ENCODE data around the gene MSI2.

MSI2 gene

GRCh38 chr17:57545731-57546342, 289.5 kb downstream of the MSI2 start:
- TF ChIP-seq JUND (IDR thresholded peaks at IDR 0.05; ENCODE audit: low read depth) = no peak
- in situ Hi-C loops (cut with HindIII; ENCODE audit: low pct_unique_long_range_greater_than_20kb, low sequenced_read_pairs) = no loop called here
- DNase-seq (ENCODE audit: low read depth in 1 of 2, low spot score in 1 of 2) = no peak

- DNase-seq (ENCODE audit: low read depth in 1 of 2, low spot score in 1 of 2) = no peak
- in situ Hi-C loops (cut with HindIII; ENCODE audit: low pct_unique_long_range_greater_than_20kb, low sequenced_read_pairs) = no loop called here
- TF ChIP-seq JUND (IDR thresholded peaks at IDR 0.05; ENCODE audit: low read depth) = no peak
Measured at GRCh38 chr17:57548421-57549410, 292.4 kb downstream of the MSI2 start.

GRCh38 chr17:57549468-57549867, 293.1 kb downstream of the MSI2 start:
- in situ Hi-C loops (cut with HindIII; ENCODE audit: low pct_unique_long_range_greater_than_20kb, low sequenced_read_pairs) = no loop called here
- TF ChIP-seq JUND (IDR thresholded peaks at IDR 0.05; ENCODE audit: low read depth) = no peak
- no peak for DNase-seq (ENCODE audit: low read depth in 1 of 2, low spot score in 1 of 2)

GRCh38 chr17:57550016-57550415, 293.7 kb downstream of the MSI2 start:
- TF ChIP-seq JUND (IDR thresholded peaks at IDR 0.05; ENCODE audit: low read depth) = no peak
- in situ Hi-C loops (cut with HindIII; ENCODE audit: low pct_unique_long_range_greater_than_20kb, low sequenced_read_pairs) = no loop called here
- no peak for DNase-seq (ENCODE audit: low read depth in 1 of 2, low spot score in 1 of 2)

GRCh38 chr17:57550668-57551315, 294.5 kb downstream of the MSI2 start:
- in situ Hi-C loops (cut with HindIII; ENCODE audit: low pct_unique_long_range_greater_than_20kb, low sequenced_read_pairs) = no loop called here
- DNase-seq (ENCODE audit: low read depth in 1 of 2, low spot score in 1 of 2) = no peak

GRCh38 chr17:57551321-57552079, 295.2 kb downstream of the MSI2 start:
- in situ Hi-C loops (cut with HindIII; ENCODE audit: low pct_unique_long_range_greater_than_20kb, low sequenced_read_pairs) = no loop called here
- no peak for TF ChIP-seq JUND (IDR thresholded peaks at IDR 0.05; ENCODE audit: low read depth)
- no peak for DNase-seq (ENCODE audit: low read depth in 1 of 2, low spot score in 1 of 2)

More at GRCh38 chr17:57550668-57551315, 294.5 kb downstream of the MSI2 start:
- TF ChIP-seq JUND (IDR thresholded peaks at IDR 0.05; ENCODE audit: low read depth) = no peak

GRCh38 chr17:57552114-57552624, 295.8 kb downstream of the MSI2 start:
- TF ChIP-seq JUND (IDR thresholded peaks at IDR 0.05; ENCODE audit: low read depth) = no peak
- in situ Hi-C loops (cut with HindIII; ENCODE audit: low pct_unique_long_range_greater_than_20kb, low sequenced_read_pairs) = no loop called here
- no peak for DNase-seq (ENCODE audit: low read depth in 1 of 2, low spot score in 1 of 2)

- TF ChIP-seq JUND (IDR thresholded peaks at IDR 0.05; ENCODE audit: low read depth) = no peak
- no peak for DNase-seq (ENCODE audit: low read depth in 1 of 2, low spot score in 1 of 2)
- in situ Hi-C loops (cut with HindIII; ENCODE audit: low pct_unique_long_range_greater_than_20kb, low sequenced_read_pairs) = no loop called here
Measured at GRCh38 chr17:57553526-57553925, 297.2 kb downstream of the MSI2 start.

- in situ Hi-C loops (cut with HindIII; ENCODE audit: low pct_unique_long_range_greater_than_20kb, low sequenced_read_pairs) = no loop called here
- peak in 1 of 2 experiments; percentile 12 for DNase-seq (ENCODE audit: low read depth in 1 of 2, low spot score in 1 of 2)
- no peak for TF ChIP-seq JUND (IDR thresholded peaks at IDR 0.05; ENCODE audit: low read depth)
Measured at GRCh38 chr17:57553991-57554825, 297.9 kb downstream of the MSI2 start.

GRCh38 chr17:57554826-57555635, 298.7 kb downstream of the MSI2 start:
- in situ Hi-C loops (cut with HindIII; ENCODE audit: low pct_unique_long_range_greater_than_20kb, low sequenced_read_pairs) = no loop called here
- TF ChIP-seq JUND (IDR thresholded peaks at IDR 0.05; ENCODE audit: low read depth) = no peak
- no peak for DNase-seq (ENCODE audit: low read depth in 1 of 2, low spot score in 1 of 2)
